Esophagus squamous epithelium (tissue), 5 donors: ENCODE results near the gene SPANXC. TPM values are rescaled to one million over a fixed set of nuclear protein-coding genes. Genes with fewer than 3 reads are reported as not detected.

Source experiments
- DNase-seq: peaks from one replicate; lab custom pipeline; 2025; lab: John Stamatoyannopoulos, UW
- H3K27ac ChIP-seq, 4 donors: fragments of 200-600 bp; sonication (generic); one replicate each; pipeline ENCODE4 v1.5.1; 2016 to 2019; ENCODE audit warnings: mild to moderate bottlenecking in 1 of 4
- H3K27me3 ChIP-seq, 4 donors: fragments of 200-600 bp; sonication (generic); 1 replicate in 3 of 4; 2 replicates in 1 of 4; pipeline versions ENCODE4 v1.5.1 to v1.6.0; 2017 to 2021; ENCODE audit warnings: antibody characterized with exemption in 1 of 4
- H3K36me3 ChIP-seq, 3 donors: fragments of 200-600 bp; sonication (generic); one replicate each; pipeline ENCODE4 v1.5.1; 2016 to 2019
- H3K4me1 ChIP-seq, 3 donors: fragments of 200-600 bp; sonication (generic); one replicate each; pipeline ENCODE4 v1.5.1; 2017 to 2019
- H3K4me3 ChIP-seq, 4 donors: fragments of 200-600 bp; sonication (generic); 1 replicate in 3 of 4; 2 replicates in 1 of 4; pipeline ENCODE4 v1.5.1; 2016 to 2019; ENCODE audit warnings: mild to moderate bottlenecking in 2 of 4, moderate library complexity in 1 of 4
- H3K9me3 ChIP-seq, 3 donors: fragments of 200-600 bp; sonication (generic); one replicate each; pipeline ENCODE4 v1.5.1; 2016 to 2019
- CTCF ChIP-seq, 6 experiments: fragments of 450-650 bp in 4 of 6; fragments of 200-600 bp in 2 of 6; sonication (generic) in 2 of 6; IDR thresholded peaks; one replicate each; pipeline ENCODE4 v1.5.1; 2016 to 2019; ENCODE audit warnings: antibody characterized with exemption in 6 of 6, mild to moderate bottlenecking in 4 of 6, moderate library complexity in 4 of 6
- POLR2A ChIP-seq, 4 donors: fragments of 450-650 bp; IDR thresholded peaks; one replicate each; pipeline ENCODE4 v1.6.1; 2017; ENCODE audit warnings: antibody characterized with exemption in 4 of 4, mild to moderate bottlenecking in 4 of 4, moderate library complexity in 3 of 4
- WGBS, 2 donors: methylation state at CpG; one replicate each; pipeline ENCODE4 v1.1.5; 2018; 5-methylcytosine and 5-hydroxymethylcytosine counted together
- intact Hi-C: fragments of 100-400 bp; cut with DNase I; formaldehyde crosslinking; loops from one replicate; pipeline ENCODE4 v1.15.0; 2022
- total RNA-seq, 4 donors: library from RNA; depleted of rRNA; stranded (reverse); fragments of >200 nt; gene quantifications; one replicate each; pipeline ENCODE4 v1.1.0, GENCODE V29; 2016
- donor health status: DM: yes; HTN: yes; CAD: no.

Gene SPANXC
- total RNA-seq, 4 donors from 2014 or later, result not detected

GRCh38 chrX:141220342-141221008 is 21.8 kb downstream of the SPANXC start:
- H3K9me3 ChIP-seq, result no peaks in the 10 kb centered on the region
- no peaks in the 10 kb centered on the region for H3K27me3 ChIP-seq
- no peak for TF ChIP-seq CTCF (IDR thresholded peaks at IDR 0.05)
- no peak for TF ChIP-seq POLR2A (IDR thresholded peaks at IDR 0.05)
- intact Hi-C loops, result no loop called here
- H3K4me1 ChIP-seq, result no peaks in the 10 kb centered on the region
- H3K27ac ChIP-seq, result no peak overlapping the region
- WGBS, 2 donors, result 33 to 38% methylated on average over 2 to 3 of the region's 3 CpGs
- H3K4me3 ChIP-seq, result no peak overlapping the region
- H3K36me3 ChIP-seq, result no peaks in the 10 kb centered on the region
- DNase-seq, result no peak

GRCh38 chrX:141214196-141214595 is 28.1 kb downstream of the SPANXC start:
- no peaks in the 10 kb centered on the region for H3K4me1 ChIP-seq
- TF ChIP-seq POLR2A (IDR thresholded peaks at IDR 0.05) (no peak), CTCF (IDR thresholded peaks at IDR 0.05) (no peak)
- intact Hi-C loops, result no loop called here
- H3K27me3 ChIP-seq, result no peaks in the 10 kb centered on the region
- no peaks in the 10 kb centered on the region for H3K36me3 ChIP-seq
- H3K4me3 ChIP-seq, result no peak overlapping the region
- WGBS, 2 donors, result 65 to 82% methylated on average over 1 of the region's 1 CpG
- DNase-seq, result no peak
- H3K27ac ChIP-seq, result no peak overlapping the region
- no peaks in the 10 kb centered on the region for H3K9me3 ChIP-seq

- Histone ChIP-seq H3K36me3 (no peaks in the 10 kb centered on the region), H3K4me1 (no peaks in the 10 kb centered on the region), H3K9me3 (no peaks in the 10 kb centered on the region), H3K4me3 (no peak overlapping the region), H3K27ac (no peak overlapping the region), H3K27me3 (no peaks in the 10 kb centered on the region)
- intact Hi-C loops, result no loop called here
- 81 to 90% methylated on average over 2 of the region's 3 CpGs for WGBS, 2 donors
- no peak for TF ChIP-seq CTCF (IDR thresholded peaks at IDR 0.05)
- TF ChIP-seq POLR2A (IDR thresholded peaks at IDR 0.05), result no peak
- DNase-seq, result no peak
Measured at GRCh38 chrX:141201962-141202361, 40.4 kb downstream of the SPANXC start.

Other genes with a start within 250 kb of the SPANXC start
- gene SPANXB1, start 239.9 kb downstream of the SPANXC start, total RNA-seq, result not detected
- 1 to 10 TPM; 1.9 to 6.4 (median 3.4) TPM for gene LDOC1, start 65.4 kb downstream of the SPANXC start, total RNA-seq